ENCODE measurements around the gene RXFP2.

- TF ChIP-seq POLR2A (IDR thresholded peaks at IDR 0.05; ENCODE audit: low read depth, low read length) (no peak), CTCF (IDR thresholded peaks at IDR 0.05; ENCODE audit: extremely low read depth in 1 of 2, insufficient read depth in 1 of 2, low read depth in 1 of 2, low read length in 2 of 2) (no peak), MAX (IDR thresholded peaks at IDR 0.05; ENCODE audit: insufficient read depth, insufficient read length) (no peak), EZH2 (IDR thresholded peaks at IDR 0.05; ENCODE audit: borderline replicate concordance, low read depth, low read length, severe bottlenecking) (no peak), GATA2 (IDR thresholded peaks at IDR 0.05; ENCODE audit: insufficient read depth, insufficient read length, low read depth, low read length) (no peak), POLR2AphosphoS5 (IDR thresholded peaks at IDR 0.05; ENCODE audit: insufficient read depth, low read depth, low read length) (no peak)
Measured at GRCh38 chr13:31814536-31814935, 75.2 kb downstream of the RXFP2 start.

Data from endothelial cell of umbilical vein (primary cell).